ENCODE results near the gene DYNC2LI1.

DNA sequence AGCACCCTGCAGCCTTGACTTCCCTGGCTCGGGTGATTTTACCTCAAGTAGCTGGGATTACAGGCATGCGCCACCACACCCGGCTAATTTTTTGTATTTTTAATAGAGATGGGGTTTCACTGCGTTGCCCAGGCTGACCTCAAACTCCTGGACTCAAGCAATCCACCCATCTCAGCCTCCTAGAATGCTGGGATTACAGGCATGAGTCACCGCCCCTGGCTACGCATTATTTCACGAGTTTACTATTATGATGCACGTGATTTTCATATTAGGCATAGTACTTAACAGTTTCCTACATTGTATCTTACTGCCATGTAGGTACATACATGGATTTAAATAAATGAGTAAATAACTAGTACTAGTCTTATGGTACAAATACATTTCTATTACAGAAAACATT, 4.4 kb downstream of the DYNC2LI1 start:
- TF ChIP-seq, protein P1, sequence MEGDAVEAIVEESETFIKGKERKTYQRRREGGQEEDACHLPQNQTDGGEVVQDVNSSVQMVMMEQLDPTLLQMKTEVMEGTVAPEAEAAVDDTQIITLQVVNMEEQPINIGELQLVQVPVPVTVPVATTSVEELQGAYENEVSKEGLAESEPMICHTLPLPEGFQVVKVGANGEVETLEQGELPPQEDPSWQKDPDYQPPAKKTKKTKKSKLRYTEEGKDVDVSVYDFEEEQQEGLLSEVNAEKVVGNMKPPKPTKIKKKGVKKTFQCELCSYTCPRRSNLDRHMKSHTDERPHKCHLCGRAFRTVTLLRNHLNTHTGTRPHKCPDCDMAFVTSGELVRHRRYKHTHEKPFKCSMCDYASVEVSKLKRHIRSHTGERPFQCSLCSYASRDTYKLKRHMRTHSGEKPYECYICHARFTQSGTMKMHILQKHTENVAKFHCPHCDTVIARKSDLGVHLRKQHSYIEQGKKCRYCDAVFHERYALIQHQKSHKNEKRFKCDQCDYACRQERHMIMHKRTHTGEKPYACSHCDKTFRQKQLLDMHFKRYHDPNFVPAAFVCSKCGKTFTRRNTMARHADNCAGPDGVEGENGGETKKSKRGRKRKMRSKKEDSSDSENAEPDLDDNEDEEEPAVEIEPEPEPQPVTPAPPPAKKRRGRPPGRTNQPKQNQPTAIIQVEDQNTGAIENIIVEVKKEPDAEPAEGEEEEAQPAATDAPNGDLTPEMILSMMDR (IDR thresholded peaks at IDR 0.05): no peak
- TF ChIP-seq EZH2 (IDR thresholded peaks at IDR 0.05): no peak

All from neural progenitor cell (in vitro differentiated cells).